ENCODE data around the gene FKBP11. TPM values are rescaled to one million over a fixed set of nuclear protein-coding genes. Genes with fewer than 3 reads are reported as not detected.

Gene FKBP11
- total RNA-seq (2021; ENCODE audit: unreplicated experiment) (18.5 TPM), Bru-seq, nascent RNA (percentile 83 among the genes with signal in this experiment), BruChase-seq, experiment 1, labeled RNA remaining after a 6-hour chase (percentile 98 among the genes with signal in this experiment), BruChase-seq, experiment 2, labeled RNA remaining after a 2-hour chase (percentile 97 among the genes with signal in this experiment)
- polyA plus RNA-seq (2012) = 6.8 and 8.0 TPM in 2 replicates
- long read RNA-seq, full-length matches to known transcripts = 4 of 6 reads
- long read RNA-seq, partial matches to known transcripts = 2 of 6 reads
- long read RNA-seq, other reads (novel, unspliced or antisense) = 0 of 6 reads

- ChIA-PET RAD21 (ENCODE audit: low non-redundant PET in 1 of 2, low total read pairs in 2 of 2, uncharacterized antibody in 2 of 2, unreplicated experiment in 2 of 2) (interaction anchor here in 1 of 2 experiments (0.7 kb wide), 1 partner anchor 20 kb away, joined by 5 read pairs; no protein-coding TSS in a partner anchor), CTCF (no interaction called here), POLR2A (no interaction called here)
- Histone ChIP-seq H3K27me3 (ENCODE audit: insufficient read depth, low read length) (no peaks in the 10 kb centered on the region), H3K4me1 (ENCODE audit: control insufficient read depth in 1 of 2, insufficient read depth in 2 of 2, low read length in 2 of 2) (no peaks in the 10 kb centered on the region), H4K20me1 (ENCODE audit: insufficient read depth) (no peaks in the 10 kb centered on the region), H3K4me3 (replicated peaks in 1 of 2; ENCODE audit: low read depth in 1 of 2, low read length in 2 of 2) (no peak within 1 kb of the TSS), H3K9ac (ENCODE audit: low read length) (no peak within 1 kb of the TSS), H3K27ac (ENCODE audit: low read depth, low read length) (no peak within 1 kb of the TSS), H2AFZ (ENCODE audit: low read depth, low read length, poor library complexity, severe bottlenecking) (no peak within 1 kb of the TSS), H3K36me3 (ENCODE audit: control insufficient read depth in 1 of 2, insufficient read depth in 2 of 2, low read length in 2 of 2) (peaks cover 12 to 32% of the 10 kb centered on the region in 2 experiments; a peak in 3 of 4 replicates), H3K9me3 (ENCODE audit: control insufficient read depth in 1 of 2, insufficient read depth in 1 of 2, low read depth in 1 of 2, low read length in 2 of 2) (no peaks in the 10 kb centered on the region), H3K9me2 (ENCODE audit: insufficient read depth) (no peaks in the 10 kb centered on the region), H3K4me2 (ENCODE audit: low read length) (no peak within 1 kb of the TSS), H3K79me2 (ENCODE audit: insufficient read depth, low read length) (no peaks in the 10 kb centered on the region)
- intact Hi-C loops (cut with micrococcal nuclease) = no loop called here
- no peak for DNase-seq (ENCODE audit: low read depth, low spot score)
- TF ChIP-seq YY1 (IDR thresholded peaks at IDR 0.05; ENCODE audit: extremely low read depth, insufficient replicate concordance, low read depth, low read length) (no peak), SP1 (IDR thresholded peaks at IDR 0.05; ENCODE audit: low read depth) (no peak), ZNF274 (IDR thresholded peaks at IDR 0.05; ENCODE audit: low read depth, low read length) (no peak), FOSL1 (IDR thresholded peaks at IDR 0.05; ENCODE audit: low read depth) (no peak)
- TF ChIP-seq, protein P1, sequence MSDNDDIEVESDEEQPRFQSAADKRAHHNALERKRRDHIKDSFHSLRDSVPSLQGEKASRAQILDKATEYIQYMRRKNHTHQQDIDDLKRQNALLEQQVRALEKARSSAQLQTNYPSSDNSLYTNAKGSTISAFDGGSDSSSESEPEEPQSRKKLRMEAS (IDR thresholded peaks at IDR 0.05) = no peak
- ATAC-seq = no peak
- no TSS peak for BruUV-seq (replicated peaks)
Measured at GRCh38 chr12:48925304-48926011, at the start of gene FKBP11. TSS of gene FKBP11 (minus strand) at chr12:48925492. CDS start at chr12:48925428, 64 bp downstream.

DNA sequence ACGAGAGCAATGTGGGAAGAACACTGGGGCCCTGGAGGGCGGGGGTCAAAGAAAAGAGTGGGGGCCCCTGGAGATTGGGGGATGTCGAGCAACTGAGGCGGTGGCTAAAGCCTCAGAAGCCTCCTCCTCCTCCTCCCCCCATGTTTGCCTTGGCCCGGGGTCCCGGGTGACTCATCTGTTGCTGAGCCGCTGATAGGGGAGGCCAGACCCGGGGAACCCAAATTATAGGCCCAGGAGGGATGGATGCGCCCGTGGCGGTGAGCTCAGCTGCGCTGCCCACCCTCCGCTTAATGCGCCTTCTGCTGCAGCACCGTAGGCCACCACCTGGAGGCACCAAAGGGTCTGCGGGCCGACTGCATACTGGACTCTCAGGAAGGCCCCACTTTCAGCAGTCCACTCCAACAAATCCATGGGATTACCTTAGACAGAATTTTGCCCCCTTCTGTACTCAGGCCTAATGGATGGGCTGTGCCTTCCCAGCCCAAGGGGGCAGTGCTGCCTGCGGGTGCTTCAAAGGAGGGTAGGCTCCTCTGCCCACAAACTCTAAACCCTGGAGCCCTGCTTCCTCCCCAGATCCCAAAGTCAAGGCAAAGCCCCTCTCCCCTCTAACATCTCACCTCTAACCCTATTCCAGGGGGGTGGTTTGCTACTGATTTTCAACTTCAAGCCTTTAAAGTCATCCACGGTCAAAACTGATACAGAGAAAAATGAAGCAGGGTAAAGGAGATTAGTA lies 48.8 kb upstream of the FKBP11 start:
- BruUV-seq (replicated peaks) = no TSS peak
- CTCF ChIA-PET = interaction anchor here (1.2 to 1.9 kb wide), 2 partner anchors 9 to 18 kb away, joined by 4 to 5 read pairs; no protein-coding TSS in a partner anchor
- no peaks in the 10 kb centered on the region for H3K9me3 ChIP-seq (ENCODE audit: control insufficient read depth in 1 of 2, insufficient read depth in 1 of 2, low read depth in 1 of 2, low read length in 2 of 2)
- no peak overlapping the region for H3K4me3 ChIP-seq (replicated peaks in 1 of 2; ENCODE audit: low read depth in 1 of 2, low read length in 2 of 2)
- no peaks in the 10 kb centered on the region for H3K36me3 ChIP-seq (ENCODE audit: control insufficient read depth in 1 of 2, insufficient read depth in 2 of 2, low read length in 2 of 2)
- intact Hi-C loops (cut with micrococcal nuclease) = no loop called here
- no peak overlapping the region for H3K27ac ChIP-seq (ENCODE audit: low read depth, low read length)
- no peak overlapping the region for H3K9ac ChIP-seq (ENCODE audit: low read length)
- H4K20me1 ChIP-seq (ENCODE audit: insufficient read depth) = no peaks in the 10 kb centered on the region
- ATAC-seq (peak; percentile 44), DNase-seq (ENCODE audit: low read depth, low spot score) (no peak)
- no peak overlapping the region for H3K4me2 ChIP-seq (ENCODE audit: low read length)
- H3K27me3 ChIP-seq (ENCODE audit: insufficient read depth, low read length) = no peaks in the 10 kb centered on the region
- TF ChIP-seq CTCF (IDR thresholded peaks at IDR 0.05 in 2 of 3, conservative IDR thresholded peaks at IDR 0.05 in 1 of 3; ENCODE audit: borderline replicate concordance in 1 of 3, insufficient read depth in 1 of 3, low read depth in 2 of 3, low read length in 2 of 3) = peak in 2 of 3 experiments; percentile 56 to 57; a peak in 5 of 6 replicates
- TF ChIP-seq RAD21 (IDR thresholded peaks at IDR 0.05; ENCODE audit: low read depth) = 0 out of 2 replicates have a peak, but pooled peaks have one; percentile 26
- TF ChIP-seq, protein P1 (IDR thresholded peaks at IDR 0.05) = no peak
- POLR2A ChIA-PET = no interaction called here
- H3K9me2 ChIP-seq (ENCODE audit: insufficient read depth) = no peaks in the 10 kb centered on the region
- peaks cover 9 to 32% of the 10 kb centered on the region in 2 experiments; a peak in 3 of 4 replicates for H3K4me1 ChIP-seq (ENCODE audit: control insufficient read depth in 1 of 2, insufficient read depth in 2 of 2, low read length in 2 of 2)
- peaks cover 9% of the 10 kb centered on the region; the same call in 1 of the 2 replicates for H3K79me2 ChIP-seq (ENCODE audit: insufficient read depth, low read length)
- no peak overlapping the region for H2AFZ ChIP-seq (ENCODE audit: low read depth, low read length, poor library complexity, severe bottlenecking)
- RAD21 ChIA-PET (ENCODE audit: low non-redundant PET in 1 of 2, low total read pairs in 2 of 2, uncharacterized antibody in 2 of 2, unreplicated experiment in 2 of 2) = no interaction called here
